ENCODE data around the gene CFAP68. TPM values are rescaled to one million over a fixed set of nuclear protein-coding genes. Genes with fewer than 3 reads are reported as not detected.
A peak's percentile ranks its signal among the peaks of the same experiment; 100 is the strongest.
"Not testable (repeated sequence)": the region's sequence is repeated elsewhere in the genome, so short reads cannot be mapped to it uniquely, and the experiment has no call there.

The CFAP68 gene
- total and polyA plus RNA-seq, 4 donors: 6.6 to 22.0 (median 13.3) TPM

DNA sequence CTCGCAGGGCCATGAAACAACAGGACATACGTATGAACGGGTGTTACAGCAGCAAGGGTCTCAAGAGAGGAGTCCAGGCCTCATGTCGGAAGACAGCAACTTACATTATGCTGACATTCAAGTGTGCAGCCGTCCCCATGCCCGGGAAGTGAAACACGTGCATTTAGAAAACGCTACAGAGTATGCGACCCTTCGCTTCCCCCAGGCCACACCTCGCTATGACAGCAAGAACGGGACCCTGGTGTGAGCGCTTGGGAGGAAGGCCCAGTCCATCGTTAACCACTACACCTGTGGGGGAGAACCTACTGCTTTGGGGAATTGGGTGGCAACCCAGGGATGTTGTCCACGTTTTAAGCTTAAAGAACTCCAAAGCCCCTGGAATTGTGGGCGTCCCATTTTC is 46.6 kb downstream of the CFAP68 start:
- no peaks in the 10 kb centered on the region for H3K27me3 ChIP-seq (ENCODE audit: control insufficient read depth in 1 of 2, insufficient read depth in 2 of 2, low read length in 1 of 2)
- intact Hi-C loops (cut with DNase I): no loop called here
- H3K27ac ChIP-seq (ENCODE audit: low read depth in 1 of 2, low read length in 2 of 2): peak overlapping the region in 1 of 2 donors; percentile 95

DNA sequence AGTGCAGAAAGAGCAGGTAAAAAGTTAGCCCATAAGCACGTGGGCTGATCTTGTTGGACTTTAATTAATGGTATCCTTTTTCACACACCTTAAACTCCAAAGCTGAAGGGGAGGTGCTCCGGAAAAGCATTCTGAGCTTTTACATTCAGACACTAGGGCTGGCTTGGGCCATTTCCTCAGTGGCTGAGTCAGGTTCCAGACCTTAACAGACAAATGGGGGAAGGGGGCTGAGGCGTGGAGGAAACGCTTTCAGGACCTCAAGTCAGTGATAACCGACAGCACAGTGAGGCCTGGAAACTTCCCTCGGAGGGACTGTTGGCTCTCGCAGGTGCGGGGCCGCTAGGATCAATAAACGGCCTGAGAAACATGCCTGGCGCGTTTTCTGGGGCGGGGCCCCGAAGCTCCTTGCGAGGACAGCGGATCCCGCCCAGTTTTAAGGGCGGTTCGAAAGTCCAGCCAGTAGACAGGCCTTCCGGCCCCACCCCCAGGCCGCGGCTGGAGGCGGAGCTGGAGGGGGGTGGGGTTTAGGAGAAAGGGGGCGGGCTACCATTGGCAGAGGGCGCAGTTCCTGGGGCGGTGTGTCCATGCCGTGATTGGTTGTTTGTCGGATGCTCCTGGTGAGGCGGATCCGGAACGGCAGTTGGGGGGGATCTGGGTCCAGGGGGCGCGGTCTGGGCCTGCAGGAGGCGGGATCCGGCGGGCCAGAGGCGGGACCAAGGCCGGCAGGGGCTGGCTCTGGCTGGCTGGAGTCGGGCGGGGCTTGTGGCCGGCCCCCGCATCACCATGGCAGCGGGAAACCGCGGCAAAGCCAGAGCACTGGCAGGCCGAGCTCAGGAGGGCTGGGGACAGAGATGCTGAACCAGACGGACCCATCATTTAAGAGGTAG is 47.4 kb downstream of the CFAP68 start:
- 0 to 1% methylated on average over 45 to 47 of the region's 47 CpGs for WGBS, 2 donors
- peak; percentile 97 to 98 for DNase-seq
- H3K27me3 ChIP-seq (ENCODE audit: control insufficient read depth in 1 of 2, insufficient read depth in 2 of 2, low read length in 1 of 2): no peaks in the 10 kb centered on the region
- peak; percentile 97 for ATAC-seq (ENCODE audit: low FRiP score)
- H3K27ac ChIP-seq (ENCODE audit: low read depth in 1 of 2, low read length in 2 of 2): peak overlapping the region in 1 of 2 donors; percentile 95
- H3K36me3 ChIP-seq (ENCODE audit: control insufficient read depth in 1 of 2, insufficient read depth in 2 of 2, low read length in 1 of 2): no peaks in the 10 kb centered on the region
- no peaks in the 10 kb centered on the region for H3K9me3 ChIP-seq (ENCODE audit: control insufficient read depth, low read length)
- intact Hi-C loops (cut with DNase I): loop anchor here in 1 of 2 donors (1.0 kb wide), 2 partner anchors 15 to 47 kb away; partner anchors contain the start of genes CFAP68, CRYAB and FDXACB1
- peaks cover 0 to 6% of the 10 kb centered on the region in 2 donors for H3K4me1 ChIP-seq (ENCODE audit: control insufficient read depth in 1 of 2, insufficient read depth in 2 of 2, low read length in 2 of 2)
- H3K4me3 ChIP-seq (ENCODE audit: low read length in 2 of 2): no peak overlapping the region

More for the DNA sequence above, 46.6 kb downstream of the CFAP68 start:
- Histone ChIP-seq H3K9me3 (ENCODE audit: control insufficient read depth, low read length) (no peaks in the 10 kb centered on the region), H3K4me3 (ENCODE audit: low read length in 2 of 2) (no peak overlapping the region), H3K4me1 (ENCODE audit: control insufficient read depth in 1 of 2, insufficient read depth in 2 of 2, low read length in 2 of 2) (peaks cover 0 to 6% of the 10 kb centered on the region in 2 donors), H3K36me3 (ENCODE audit: control insufficient read depth in 1 of 2, insufficient read depth in 2 of 2, low read length in 1 of 2) (no peaks in the 10 kb centered on the region)
- WGBS, 2 donors: 90 to 92% methylated on average over 16 of the region's 16 CpGs
- DNase-seq (no peak), ATAC-seq (ENCODE audit: low FRiP score) (no peak)

DNA sequence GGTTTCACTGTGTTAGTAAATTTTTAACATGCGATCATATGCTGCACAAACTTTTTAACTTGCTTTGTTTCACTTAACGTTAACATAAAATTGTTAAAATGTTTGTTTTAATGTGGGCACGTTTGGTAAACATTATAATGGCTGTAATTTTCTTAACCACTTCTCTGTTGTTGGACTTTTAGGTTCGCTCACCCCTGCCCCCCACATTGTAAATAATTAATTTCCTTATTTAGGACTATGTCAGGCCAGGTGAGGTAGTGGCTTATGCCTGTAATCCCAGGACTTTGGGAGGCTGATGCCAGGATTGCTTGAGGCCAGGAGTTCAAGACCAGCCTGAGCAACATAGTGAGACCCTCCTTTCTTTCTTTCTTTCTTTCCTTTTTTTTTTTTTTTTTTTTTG is 51.1 kb downstream of the CFAP68 start:
- 70 to 75% methylated on average over 4 of the region's 4 CpGs for WGBS, 2 donors
- DNase-seq (no peak), ATAC-seq (ENCODE audit: low FRiP score) (no peak)
- H3K27me3 ChIP-seq (ENCODE audit: control insufficient read depth in 1 of 2, insufficient read depth in 2 of 2, low read length in 1 of 2): no peaks in the 10 kb centered on the region
- no peak overlapping the region for H3K27ac ChIP-seq (ENCODE audit: low read depth in 1 of 2, low read length in 2 of 2)
- H3K4me3 ChIP-seq (ENCODE audit: low read length in 2 of 2): no peak overlapping the region
- H3K9me3 ChIP-seq (ENCODE audit: control insufficient read depth, low read length): no peaks in the 10 kb centered on the region
- H3K36me3 ChIP-seq (ENCODE audit: control insufficient read depth in 1 of 2, insufficient read depth in 2 of 2, low read length in 1 of 2): no peaks in the 10 kb centered on the region
- peaks cover 0 to 2% of the 10 kb centered on the region in 2 donors for H3K4me1 ChIP-seq (ENCODE audit: control insufficient read depth in 1 of 2, insufficient read depth in 2 of 2, low read length in 2 of 2)
- intact Hi-C loops (cut with DNase I): loop anchor here in 1 of 2 donors (5.0 kb wide), 1 partner anchor 53 kb away; the partner anchor contains the start of genes CFAP68 and FDXACB1

DNA sequence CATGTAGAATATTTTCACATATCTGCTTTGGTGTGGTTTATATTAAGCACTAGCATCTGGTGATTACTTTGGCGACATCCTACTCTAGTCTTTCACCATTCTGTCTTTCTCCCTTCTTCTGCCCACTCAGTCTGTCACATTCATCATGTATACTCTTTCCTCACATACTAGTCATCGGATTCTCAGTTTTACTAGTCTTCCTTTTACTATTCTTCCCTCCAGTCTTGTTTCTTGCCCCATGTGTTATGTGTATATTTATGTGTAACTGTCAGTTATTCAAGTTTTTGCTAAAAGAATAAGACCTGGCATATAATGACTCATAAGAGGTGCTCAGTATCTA is 53.2 kb downstream of the CFAP68 start:
- Histone ChIP-seq H3K4me3 (ENCODE audit: low read length in 2 of 2) (no peak overlapping the region), H3K36me3 (ENCODE audit: control insufficient read depth in 1 of 2, insufficient read depth in 2 of 2, low read length in 1 of 2) (no peaks in the 10 kb centered on the region), H3K9me3 (ENCODE audit: control insufficient read depth, low read length) (no peaks in the 10 kb centered on the region), H3K27ac (ENCODE audit: low read depth in 1 of 2, low read length in 2 of 2) (no peak overlapping the region), H3K27me3 (ENCODE audit: control insufficient read depth in 1 of 2, insufficient read depth in 2 of 2, low read length in 1 of 2) (no peaks in the 10 kb centered on the region), H3K4me1 (ENCODE audit: control insufficient read depth in 1 of 2, insufficient read depth in 2 of 2, low read length in 2 of 2) (peaks cover 0 to 2% of the 10 kb centered on the region in 2 donors)
- ATAC-seq (ENCODE audit: low FRiP score) (no peak), DNase-seq (no peak)
- intact Hi-C loops (cut with DNase I): loop anchor here in 1 of 2 donors (5.0 kb wide), 1 partner anchor 55 kb away; the partner anchor contains the start of genes CFAP68 and FDXACB1
- 58 to 66% methylated on average over 2 of the region's 2 CpGs for WGBS, 2 donors

DNA sequence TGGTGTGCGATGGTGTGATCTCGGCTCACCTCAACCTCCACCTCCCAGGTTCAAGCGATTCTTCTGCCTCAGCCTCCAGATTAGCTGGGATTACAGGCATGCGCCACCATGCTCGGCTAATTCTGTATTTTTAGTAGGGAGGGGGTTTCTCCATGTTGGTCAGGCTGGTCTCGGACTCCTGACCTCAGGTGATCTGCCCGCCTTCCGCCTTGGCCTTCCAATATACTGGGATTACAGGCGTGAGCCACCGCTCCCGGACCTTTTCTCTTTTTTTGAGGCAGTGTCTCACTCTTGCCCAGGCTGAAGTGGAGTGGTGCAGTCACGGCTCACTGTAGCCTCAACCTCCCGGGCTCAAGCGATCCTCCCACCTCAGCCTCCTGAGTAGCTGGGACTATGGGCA is 53.8 kb downstream of the CFAP68 start:
- WGBS, 2 donors: 92 to 94% methylated on average over 14 of the region's 14 CpGs
- not testable (repeated sequence) for ATAC-seq (ENCODE audit: low FRiP score); DNase-seq; H3K27me3 ChIP-seq (ENCODE audit: control insufficient read depth in 1 of 2, insufficient read depth in 2 of 2, low read length in 1 of 2); H3K36me3 ChIP-seq (ENCODE audit: control insufficient read depth in 1 of 2, insufficient read depth in 2 of 2, low read length in 1 of 2); H3K4me1 ChIP-seq (ENCODE audit: control insufficient read depth in 1 of 2, insufficient read depth in 2 of 2, low read length in 2 of 2); H3K9me3 ChIP-seq (ENCODE audit: control insufficient read depth, low read length); H3K27ac ChIP-seq (ENCODE audit: low read depth in 1 of 2, low read length in 2 of 2); H3K4me3 ChIP-seq (ENCODE audit: low read length in 2 of 2)
- intact Hi-C loops (cut with DNase I): loop anchor here in 1 of 2 donors (5.0 kb wide), 1 partner anchor 56 kb away; the partner anchor contains the start of genes CFAP68 and FDXACB1

DNA sequence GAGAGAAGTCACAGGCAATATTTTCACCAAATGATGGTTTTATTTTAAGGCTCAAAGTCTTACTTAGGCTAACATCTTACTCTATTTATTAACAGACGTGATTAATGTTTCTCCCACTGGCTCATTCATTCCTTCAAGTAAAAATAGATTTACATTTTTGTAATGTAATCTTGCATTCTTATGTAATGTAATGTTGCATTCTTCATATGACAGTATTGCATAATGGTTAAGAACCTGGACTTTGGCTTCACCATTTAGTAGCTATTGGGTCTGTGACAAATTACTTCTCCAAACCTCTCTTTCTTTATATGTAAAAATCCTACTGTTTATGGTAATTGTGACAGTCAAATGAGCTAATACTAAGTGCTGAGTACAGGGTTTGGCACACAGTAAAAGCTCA is 54.5 kb downstream of the CFAP68 start:
- no peak overlapping the region for H3K27ac ChIP-seq (ENCODE audit: low read depth in 1 of 2, low read length in 2 of 2)
- DNase-seq (no peak), ATAC-seq (ENCODE audit: low FRiP score) (no peak)
- intact Hi-C loops (cut with DNase I): loop anchor here in 1 of 2 donors (5.0 kb wide), 1 partner anchor 57 kb away; the partner anchor contains the start of genes CFAP68 and FDXACB1
- no peaks in the 10 kb centered on the region for H3K27me3 ChIP-seq (ENCODE audit: control insufficient read depth in 1 of 2, insufficient read depth in 2 of 2, low read length in 1 of 2)
- peaks cover 0 to 2% of the 10 kb centered on the region in 2 donors for H3K4me1 ChIP-seq (ENCODE audit: control insufficient read depth in 1 of 2, insufficient read depth in 2 of 2, low read length in 2 of 2)
- no peaks in the 10 kb centered on the region for H3K36me3 ChIP-seq (ENCODE audit: control insufficient read depth in 1 of 2, insufficient read depth in 2 of 2, low read length in 1 of 2)
- H3K9me3 ChIP-seq (ENCODE audit: control insufficient read depth, low read length): no peaks in the 10 kb centered on the region
- 27 to 31% methylated on average over 1 of the region's 1 CpG for WGBS, 2 donors
- no peak overlapping the region for H3K4me3 ChIP-seq (ENCODE audit: low read length in 2 of 2)

DNA sequence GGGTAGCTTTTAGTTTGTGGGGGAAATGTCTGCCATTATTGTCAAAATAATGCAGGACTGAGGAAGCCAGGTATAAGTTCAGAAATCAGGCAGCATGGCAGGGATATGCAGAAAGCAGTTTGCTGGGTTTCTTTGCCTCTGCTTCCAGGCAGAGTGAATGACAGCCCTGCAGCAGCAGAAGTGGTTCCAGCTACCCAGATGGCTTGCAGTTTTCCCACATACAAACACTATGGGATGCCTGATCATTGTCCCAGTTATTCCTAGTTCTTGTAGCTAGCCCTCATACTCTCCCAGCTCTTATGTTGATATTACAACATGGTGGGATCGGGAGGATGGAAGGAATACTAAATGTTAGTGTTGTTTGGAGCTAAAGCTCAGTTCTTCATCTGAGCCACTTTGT is 55.0 kb downstream of the CFAP68 start:
- intact Hi-C loops (cut with DNase I): loop anchor here in 1 of 2 donors (5.0 kb wide), 1 partner anchor 57 kb away; the partner anchor contains the start of genes CFAP68 and FDXACB1
- Histone ChIP-seq H3K4me3 (ENCODE audit: low read length in 2 of 2) (no peak overlapping the region), H3K27me3 (ENCODE audit: control insufficient read depth in 1 of 2, insufficient read depth in 2 of 2, low read length in 1 of 2) (no peaks in the 10 kb centered on the region), H3K36me3 (ENCODE audit: control insufficient read depth in 1 of 2, insufficient read depth in 2 of 2, low read length in 1 of 2) (no peaks in the 10 kb centered on the region), H3K4me1 (ENCODE audit: control insufficient read depth in 1 of 2, insufficient read depth in 2 of 2, low read length in 2 of 2) (peaks cover 0 to 2% of the 10 kb centered on the region in 2 donors), H3K27ac (ENCODE audit: low read depth in 1 of 2, low read length in 2 of 2) (no peak overlapping the region), H3K9me3 (ENCODE audit: control insufficient read depth, low read length) (no peaks in the 10 kb centered on the region)
- ATAC-seq (ENCODE audit: low FRiP score): no peak
- DNase-seq: no peak
- WGBS, 2 donors: 77 to 86% methylated on average over 1 of the region's 1 CpG

Data from aorta (tissue), 5 donors.